A549 (cell line): ENCODE measurements around the gene RNF213.

Source experiments
- BHLHE40 ChIP-seq: IDR thresholded peaks from 2 replicates; pipeline ENCODE4 v1.6.1; 2012; ENCODE audit warnings: low read depth, low read length, inconsistent platforms
- EP300 ChIP-seq, 2 experiments: fragments of >200 bp; sonication (Bioruptor Twin); formaldehyde crosslinking; IDR thresholded peaks; 2 replicates in 1 of 2; 3 replicates in 1 of 2; pipeline ENCODE4 v1.6.1; 2016 to 2017
- POLR2A ChIP-seq: IDR thresholded peaks from 2 replicates; pipeline ENCODE4 v1.6.1; 2012; ENCODE audit warnings: mild to moderate bottlenecking, low read length
- REST ChIP-seq: fragments of 200-600 bp; sonication (generic); IDR thresholded peaks from 2 replicates; pipeline ENCODE4 v1.6.1; 2016; ENCODE audit warnings: antibody characterized with exemption, mild to moderate bottlenecking, moderate library complexity
- TF ChIP-seq, protein P1 (sequence below): fragments of >200 bp; sonication (Bioruptor Twin); formaldehyde crosslinking; IDR thresholded peaks from 3 replicates; pipeline ENCODE4 v1.5.1; 2016

- TF ChIP-seq REST (no peak), EP300 (IDR thresholded peaks at IDR 0.05) (no peak), BHLHE40 (no peak), POLR2A (no peak)
- TF ChIP-seq, protein P1, sequence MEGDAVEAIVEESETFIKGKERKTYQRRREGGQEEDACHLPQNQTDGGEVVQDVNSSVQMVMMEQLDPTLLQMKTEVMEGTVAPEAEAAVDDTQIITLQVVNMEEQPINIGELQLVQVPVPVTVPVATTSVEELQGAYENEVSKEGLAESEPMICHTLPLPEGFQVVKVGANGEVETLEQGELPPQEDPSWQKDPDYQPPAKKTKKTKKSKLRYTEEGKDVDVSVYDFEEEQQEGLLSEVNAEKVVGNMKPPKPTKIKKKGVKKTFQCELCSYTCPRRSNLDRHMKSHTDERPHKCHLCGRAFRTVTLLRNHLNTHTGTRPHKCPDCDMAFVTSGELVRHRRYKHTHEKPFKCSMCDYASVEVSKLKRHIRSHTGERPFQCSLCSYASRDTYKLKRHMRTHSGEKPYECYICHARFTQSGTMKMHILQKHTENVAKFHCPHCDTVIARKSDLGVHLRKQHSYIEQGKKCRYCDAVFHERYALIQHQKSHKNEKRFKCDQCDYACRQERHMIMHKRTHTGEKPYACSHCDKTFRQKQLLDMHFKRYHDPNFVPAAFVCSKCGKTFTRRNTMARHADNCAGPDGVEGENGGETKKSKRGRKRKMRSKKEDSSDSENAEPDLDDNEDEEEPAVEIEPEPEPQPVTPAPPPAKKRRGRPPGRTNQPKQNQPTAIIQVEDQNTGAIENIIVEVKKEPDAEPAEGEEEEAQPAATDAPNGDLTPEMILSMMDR = no peak
Observed at GRCh38 chr17:80421381-80422090, 160.9 kb downstream of the RNF213 start.
